Colonic mucosa (tissue), 4 donors: ENCODE data around the gene HPGDS. TPM values are rescaled to one million over a fixed set of nuclear protein-coding genes. Genes with fewer than 3 reads are reported as not detected.
"Not testable (repeated sequence)": the region's sequence is repeated elsewhere in the genome, so short reads cannot be mapped to it uniquely, and the experiment has no call there.

Source experiments
- DNase-seq: peaks from one replicate; pipeline ENCODE4 v3.0.0-alpha.2; 2020
- H3K27ac ChIP-seq: fragments of 200-600 bp; one replicate; pipeline ENCODE4 v1.8.0; 2021
- H3K27me3 ChIP-seq: fragments of 200-600 bp; one replicate; pipeline ENCODE4 v1.8.0; 2021
- H3K36me3 ChIP-seq: fragments of 200-600 bp; one replicate; pipeline ENCODE4 v1.8.0; 2021
- H3K4me1 ChIP-seq: fragments of 200-600 bp; one replicate; pipeline ENCODE4 v1.8.0; 2021; ENCODE audit warnings: mild to moderate bottlenecking
- H3K4me3 ChIP-seq: fragments of 200-600 bp; one replicate; pipeline ENCODE4 v1.8.0; 2021
- H3K9ac ChIP-seq, 2 donors: one replicate each; pipeline ENCODE4 v1.7.0; 2013; ENCODE audit warnings: control low read depth in 2 of 2, low read depth in 2 of 2, low read length in 2 of 2
- H3K9me3 ChIP-seq: fragments of 200-600 bp; one replicate; pipeline ENCODE4 v1.8.0; 2021
- CTCF ChIP-seq: fragments of 200-600 bp; IDR thresholded peaks from one replicate; pipeline ENCODE4 v1.8.0; 2022; ENCODE audit warnings: antibody characterized with exemption, mild to moderate bottlenecking
- intact Hi-C: fragments of 100-400 bp; cut with DNase I; formaldehyde crosslinking; loops from one replicate; pipeline ENCODE4 v1.14.1; 2022
- total RNA-seq, 2 donors: library from RNA; stranded (reverse); fragmentation: NEBNext Ultra II Directional in 1 of 2; extraction: Animal tissue kit (Norgen Biotek cat#: 25700) in 1 of 2; gene quantifications; one replicate each; pipeline ENCODE4 v1.2.1, GENCODE V29; 2021
- donor health status: healthy.
- donor health status: DM: no; HTN: no; CAD: no.
- donor health status: DM: no; HTN: no; CAD: no.

The HPGDS gene
- total RNA-seq, 2 donors from 2014 or later, result 1.5 to 1.7 TPM

- Histone ChIP-seq H3K9ac (no peak overlapping the region), H3K27ac (no peak overlapping the region), H3K4me3 (no peak overlapping the region), H3K27me3 (no peaks in the 10 kb centered on the region), H3K4me1 (no peaks in the 10 kb centered on the region), H3K36me3 (no peaks in the 10 kb centered on the region), H3K9me3 (no peaks in the 10 kb centered on the region)
- intact Hi-C loops, result no loop called here
- TF ChIP-seq CTCF, result no peak
- no peak for DNase-seq
These were observed 910 bp downstream of the HPGDS start for GRCh38 chr4:94341481-94342370.

- intact Hi-C loops, result no loop called here
These were observed 2.9 kb downstream of the HPGDS start for GRCh38 chr4:94339779-94340178.

GRCh38 chr4:94338681-94339351 lies 3.8 kb downstream of the HPGDS start:
- no peaks in the 10 kb centered on the region for H3K27me3 ChIP-seq
- no peak overlapping the region for H3K27ac ChIP-seq
- no peak overlapping the region for H3K4me3 ChIP-seq
- no peaks in the 10 kb centered on the region for H3K9me3 ChIP-seq
- DNase-seq, result no peak
- TF ChIP-seq CTCF, result no peak
- H3K36me3 ChIP-seq, result no peaks in the 10 kb centered on the region
- no peak overlapping the region for H3K9ac ChIP-seq
- intact Hi-C loops, result no loop called here
- no peaks in the 10 kb centered on the region for H3K4me1 ChIP-seq

More at GRCh38 chr4:94339779-94340178, 2.9 kb downstream of the HPGDS start:
- H3K4me1 ChIP-seq, result no peaks in the 10 kb centered on the region
- no peak overlapping the region for H3K27ac ChIP-seq
- no peaks in the 10 kb centered on the region for H3K27me3 ChIP-seq
- H3K4me3 ChIP-seq, result no peak overlapping the region
- H3K36me3 ChIP-seq, result no peaks in the 10 kb centered on the region
- DNase-seq, result no peak
- H3K9ac ChIP-seq, result no peak overlapping the region
- H3K9me3 ChIP-seq, result no peaks in the 10 kb centered on the region
- TF ChIP-seq CTCF, result no peak

GRCh38 chr4:94336791-94337190 lies 5.8 kb downstream of the HPGDS start:
- H3K27me3 ChIP-seq, H3K36me3 ChIP-seq, H3K4me3 ChIP-seq, H3K4me1 ChIP-seq, H3K27ac ChIP-seq, H3K9me3 ChIP-seq, intact Hi-C loops, H3K9ac ChIP-seq, DNase-seq: not testable (repeated sequence)

GRCh38 chr4:94336303-94336702 lies 6.3 kb downstream of the HPGDS start:
- intact Hi-C loops, result no loop called here
- TF ChIP-seq CTCF, result no peak
- no peak for DNase-seq
- no peak overlapping the region for H3K27ac ChIP-seq
- H3K27me3 ChIP-seq, result no peaks in the 10 kb centered on the region
- no peaks in the 10 kb centered on the region for H3K9me3 ChIP-seq
- no peaks in the 10 kb centered on the region for H3K36me3 ChIP-seq
- H3K9ac ChIP-seq, result no peak overlapping the region
- no peaks in the 10 kb centered on the region for H3K4me1 ChIP-seq
- H3K4me3 ChIP-seq, result no peak overlapping the region

- Histone ChIP-seq H3K4me3 (no peak overlapping the region), H3K27me3 (no peaks in the 10 kb centered on the region), H3K36me3 (no peaks in the 10 kb centered on the region), H3K4me1 (no peaks in the 10 kb centered on the region), H3K9me3 (no peaks in the 10 kb centered on the region), H3K9ac (no peak overlapping the region), H3K27ac (no peak overlapping the region)
- DNase-seq, result no peak
- intact Hi-C loops, result no loop called here
- no peak for TF ChIP-seq CTCF
These were observed 7.7 kb downstream of the HPGDS start for GRCh38 chr4:94334962-94335361.
